GM12874 (cell line): ENCODE measurements around the gene KLHDC2.

Source experiments
- CTCF ChIP-seq: IDR thresholded peaks from 2 replicates; pipeline ENCODE4 v1.5.1; 2011; ENCODE audit warnings: low read depth, mild to moderate bottlenecking, control low read depth, low read length, moderate library complexity; ENCODE audit not compliant: insufficient read depth

KLHDC2 gene

GRCh38 chr14:49755378-49755777, 12.6 kb upstream of the KLHDC2 start:
- no peak for TF ChIP-seq CTCF

GRCh38 chr14:49761839-49762551, 6.0 kb upstream of the KLHDC2 start:
- no peak for TF ChIP-seq CTCF

GRCh38 chr14:49766839-49767238, 1.1 kb upstream of the KLHDC2 start:
- no peak for TF ChIP-seq CTCF

- no peak for TF ChIP-seq CTCF
These were observed 733 bp upstream of the KLHDC2 start for GRCh38 chr14:49767270-49767570.

- no peak for TF ChIP-seq CTCF
These were observed 558 bp downstream of the KLHDC2 start for GRCh38 chr14:49768301-49769121.

GRCh38 chr14:49769171-49769570, 1.2 kb downstream of the KLHDC2 start:
- no peak for TF ChIP-seq CTCF

- TF ChIP-seq CTCF: no peak
These were observed 1.7 kb downstream of the KLHDC2 start for GRCh38 chr14:49769581-49770211.
